A673 (cell line): Measurements from ENCODE around the gene ATXN7L2.

Experiments used
- EZH2 ChIP-seq: fragments of 200-600 bp; sonication (generic); IDR thresholded peaks from 2 replicates; pipeline ENCODE4 v1.6.1; 2017; ENCODE audit warnings: borderline replicate concordance, low read depth, mild to moderate bottlenecking, mixed read lengths, antibody characterized with exemption, low read length; ENCODE audit not compliant: poor library complexity, severe bottlenecking
- TF ChIP-seq, protein P1 (sequence below): fragments of 300-800, 200-600 bp; sonication (generic); conservative IDR thresholded peaks from 2 replicates; pipeline ENCODE4 v1.5.1; 2017; ENCODE audit warnings: low read depth, mild to moderate bottlenecking, antibody characterized with exemption, low read length, moderate library complexity, mixed read lengths

DNA sequence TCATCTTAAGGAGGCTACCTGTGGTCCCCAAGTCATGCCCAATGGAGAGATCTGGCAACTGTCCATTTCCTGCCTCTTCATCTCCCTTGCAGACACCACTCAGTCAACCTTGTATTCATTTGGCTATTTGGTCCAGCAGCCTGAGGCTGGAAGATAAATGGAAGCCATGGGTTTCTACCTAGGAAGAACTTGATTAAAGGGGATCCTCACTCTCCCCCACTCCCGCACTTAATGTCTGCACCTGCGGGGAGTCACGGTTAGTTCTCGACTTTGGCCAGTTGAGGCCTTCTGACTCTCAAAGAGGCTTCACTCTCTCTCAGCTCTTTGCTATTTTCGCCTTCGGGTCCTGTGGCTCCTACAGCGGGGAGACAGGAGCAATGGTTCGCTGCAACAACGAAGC, 8.4 kb upstream of the ATXN7L2 start:
- TF ChIP-seq, protein P1, sequence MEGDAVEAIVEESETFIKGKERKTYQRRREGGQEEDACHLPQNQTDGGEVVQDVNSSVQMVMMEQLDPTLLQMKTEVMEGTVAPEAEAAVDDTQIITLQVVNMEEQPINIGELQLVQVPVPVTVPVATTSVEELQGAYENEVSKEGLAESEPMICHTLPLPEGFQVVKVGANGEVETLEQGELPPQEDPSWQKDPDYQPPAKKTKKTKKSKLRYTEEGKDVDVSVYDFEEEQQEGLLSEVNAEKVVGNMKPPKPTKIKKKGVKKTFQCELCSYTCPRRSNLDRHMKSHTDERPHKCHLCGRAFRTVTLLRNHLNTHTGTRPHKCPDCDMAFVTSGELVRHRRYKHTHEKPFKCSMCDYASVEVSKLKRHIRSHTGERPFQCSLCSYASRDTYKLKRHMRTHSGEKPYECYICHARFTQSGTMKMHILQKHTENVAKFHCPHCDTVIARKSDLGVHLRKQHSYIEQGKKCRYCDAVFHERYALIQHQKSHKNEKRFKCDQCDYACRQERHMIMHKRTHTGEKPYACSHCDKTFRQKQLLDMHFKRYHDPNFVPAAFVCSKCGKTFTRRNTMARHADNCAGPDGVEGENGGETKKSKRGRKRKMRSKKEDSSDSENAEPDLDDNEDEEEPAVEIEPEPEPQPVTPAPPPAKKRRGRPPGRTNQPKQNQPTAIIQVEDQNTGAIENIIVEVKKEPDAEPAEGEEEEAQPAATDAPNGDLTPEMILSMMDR = no peak
- no peak for TF ChIP-seq EZH2
